Raji (cell line): ENCODE results near the gene ECE1.

Experiments used
- POLR2A ChIP-seq: IDR thresholded peaks from 2 replicates; pipeline ENCODE4 v1.6.1; 2011; ENCODE audit warnings: low read depth, low read length, control low read depth; ENCODE audit not compliant: insufficient read depth

The ECE1 gene

DNA sequence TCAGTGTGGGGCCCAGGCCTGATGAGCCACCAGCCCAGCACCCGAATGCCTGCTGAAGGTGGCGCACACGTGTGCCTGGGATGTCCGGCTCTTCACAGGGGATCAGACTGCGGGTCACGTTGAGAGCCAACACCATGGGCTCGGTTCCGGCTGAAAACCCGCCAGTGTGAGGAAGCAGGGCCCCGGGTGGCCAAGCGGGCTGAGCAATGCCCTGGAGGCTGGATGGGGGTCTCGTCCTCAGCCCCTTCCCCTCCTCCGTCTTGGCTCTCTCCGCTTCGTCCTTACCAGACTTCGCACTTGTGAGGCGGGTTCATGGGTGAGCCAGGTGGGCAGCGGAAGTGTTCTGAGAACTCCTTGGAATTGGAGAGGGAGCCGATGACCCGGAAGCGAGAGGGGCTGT is 70.6 kb downstream of the ECE1 start:
- TF ChIP-seq POLR2A = no peak

- no peak for TF ChIP-seq POLR2A
Measured at GRCh38 chr1:21217812-21218596, 72.3 kb downstream of the ECE1 start.

DNA sequence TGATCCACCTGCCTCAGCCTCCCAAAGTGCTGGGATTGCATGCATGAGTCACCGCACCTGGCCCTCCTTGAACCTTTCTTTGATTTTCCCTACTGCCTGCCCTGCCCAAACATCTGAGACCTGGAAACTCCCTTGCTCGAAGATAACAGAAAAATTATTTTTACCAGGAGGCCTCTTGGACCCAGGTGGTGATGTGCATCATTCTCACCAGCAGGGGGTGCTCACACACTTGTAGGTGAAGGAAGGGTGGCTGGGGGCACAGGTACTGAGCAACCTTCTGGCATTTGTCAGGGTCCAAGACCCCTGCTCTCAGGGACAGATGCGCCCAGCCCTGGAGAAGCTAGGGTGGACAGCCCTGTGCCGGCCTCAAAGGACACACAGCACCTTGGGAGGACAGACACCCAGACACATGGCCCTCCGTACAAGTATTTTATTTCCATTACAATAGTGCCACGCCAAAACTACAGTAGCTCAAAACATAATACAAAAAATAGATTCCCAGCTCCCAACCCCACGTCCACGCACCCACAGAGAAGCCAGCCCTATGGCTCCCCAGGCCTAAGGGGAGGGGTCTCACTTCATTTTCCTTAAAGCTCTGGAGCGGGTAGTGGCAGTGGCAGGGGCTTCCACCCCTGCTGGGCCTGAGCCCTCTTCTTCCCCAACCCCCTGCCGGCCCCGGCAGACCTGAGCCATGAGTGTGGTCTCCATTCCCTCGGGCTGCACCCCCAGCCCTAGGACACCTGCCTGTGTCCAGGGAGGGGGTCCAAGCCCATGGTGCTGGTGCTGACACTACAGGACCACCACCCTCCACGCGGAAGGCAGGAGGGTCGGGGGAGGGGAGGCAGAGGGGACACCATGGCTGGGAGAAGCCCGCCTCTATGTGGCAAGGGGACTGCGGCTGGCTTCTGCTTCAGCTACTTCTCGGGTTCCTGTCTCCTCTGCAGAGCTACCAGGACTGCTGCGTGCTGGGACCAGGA is 73.1 kb downstream of the ECE1 start:
- no peak for TF ChIP-seq POLR2A

- TF ChIP-seq POLR2A = no peak
Measured at GRCh38 chr1:21212126-21212525, 78.1 kb downstream of the ECE1 start.

GRCh38 chr1:21206117-21206516 is 84.1 kb downstream of the ECE1 start:
- no peak for TF ChIP-seq POLR2A

GRCh38 chr1:21205416-21205815 is 84.8 kb downstream of the ECE1 start:
- TF ChIP-seq POLR2A = no peak

DNA sequence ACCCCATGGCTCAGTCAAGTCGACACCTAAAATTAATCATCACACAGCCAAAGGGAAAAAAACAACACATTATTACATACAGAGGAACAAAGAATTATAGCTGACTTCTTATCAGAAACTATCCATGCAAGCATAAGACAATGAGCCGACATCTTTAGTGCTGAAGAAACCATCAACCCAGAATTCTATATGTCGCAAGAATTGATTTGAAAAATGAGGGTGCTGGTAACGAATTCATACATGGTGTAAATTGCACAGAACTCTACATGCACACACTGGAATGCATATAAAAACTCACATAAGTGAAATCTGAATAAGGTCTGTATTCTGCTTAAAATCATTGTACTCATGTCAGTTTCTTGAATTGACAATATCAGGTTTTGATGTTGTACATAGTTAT is 88.6 kb downstream of the ECE1 start:
- TF ChIP-seq POLR2A = no peak

DNA sequence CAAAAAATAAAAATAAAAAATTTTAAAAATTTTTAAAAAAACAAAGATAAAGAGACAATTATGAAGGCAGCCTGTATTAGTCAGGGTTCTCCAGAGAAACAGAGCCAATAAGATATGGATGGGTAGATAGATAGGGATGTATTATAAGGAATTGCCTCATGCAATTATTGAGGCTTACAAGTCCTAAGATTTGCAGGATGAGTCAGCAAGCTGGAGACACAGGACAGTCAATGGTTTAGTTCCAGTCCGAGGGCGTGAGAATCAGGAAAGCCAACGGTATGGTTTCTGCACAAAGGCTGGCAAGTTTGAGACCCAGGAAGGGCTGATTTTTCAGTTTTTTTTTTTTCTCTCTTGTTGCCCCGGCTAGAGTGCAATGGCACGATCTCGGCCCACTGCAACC is 89.5 kb downstream of the ECE1 start:
- TF ChIP-seq POLR2A = no peak

GRCh38 chr1:21198929-21199328 is 91.3 kb downstream of the ECE1 start:
- TF ChIP-seq POLR2A = no peak

DNA sequence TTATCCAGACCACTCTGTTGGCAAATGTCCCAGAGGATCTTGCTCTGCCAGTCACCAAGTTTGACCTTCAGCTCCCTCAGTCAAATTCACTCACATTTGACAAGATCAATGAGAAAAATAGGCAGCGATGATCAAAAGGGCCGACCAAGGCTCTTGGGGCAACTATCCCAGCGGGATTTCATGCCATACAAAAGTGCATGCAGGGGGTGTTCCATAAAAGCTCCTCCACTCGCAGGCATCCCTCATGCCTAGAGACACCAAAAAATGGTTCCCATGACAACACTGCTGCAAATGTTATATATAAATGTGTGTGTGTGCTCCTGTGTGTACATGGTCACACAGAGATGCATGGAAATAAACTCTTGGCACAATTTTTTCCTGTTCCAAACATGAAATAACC is 97.4 kb downstream of the ECE1 start:
- TF ChIP-seq POLR2A = no peak

DNA sequence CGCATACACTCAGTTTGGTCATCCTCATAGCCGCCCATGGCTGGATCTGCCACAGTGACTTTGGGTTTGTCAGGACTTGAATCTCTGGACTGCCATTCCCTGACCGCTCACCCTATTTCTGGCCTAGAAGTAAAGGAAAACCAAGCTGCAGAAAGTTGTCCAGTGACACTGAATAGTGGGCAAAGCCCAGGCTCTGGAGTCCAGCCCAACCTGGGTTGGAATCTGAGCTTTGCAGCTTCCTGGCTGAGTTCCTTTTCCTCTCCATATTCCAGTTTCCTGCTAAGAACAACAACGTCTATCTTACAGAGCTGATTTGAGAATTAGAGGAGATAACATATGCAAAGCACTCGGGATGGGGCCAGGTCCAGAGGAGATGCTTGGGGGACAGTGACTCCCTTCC is 98.0 kb downstream of the ECE1 start:
- no peak for TF ChIP-seq POLR2A

DNA sequence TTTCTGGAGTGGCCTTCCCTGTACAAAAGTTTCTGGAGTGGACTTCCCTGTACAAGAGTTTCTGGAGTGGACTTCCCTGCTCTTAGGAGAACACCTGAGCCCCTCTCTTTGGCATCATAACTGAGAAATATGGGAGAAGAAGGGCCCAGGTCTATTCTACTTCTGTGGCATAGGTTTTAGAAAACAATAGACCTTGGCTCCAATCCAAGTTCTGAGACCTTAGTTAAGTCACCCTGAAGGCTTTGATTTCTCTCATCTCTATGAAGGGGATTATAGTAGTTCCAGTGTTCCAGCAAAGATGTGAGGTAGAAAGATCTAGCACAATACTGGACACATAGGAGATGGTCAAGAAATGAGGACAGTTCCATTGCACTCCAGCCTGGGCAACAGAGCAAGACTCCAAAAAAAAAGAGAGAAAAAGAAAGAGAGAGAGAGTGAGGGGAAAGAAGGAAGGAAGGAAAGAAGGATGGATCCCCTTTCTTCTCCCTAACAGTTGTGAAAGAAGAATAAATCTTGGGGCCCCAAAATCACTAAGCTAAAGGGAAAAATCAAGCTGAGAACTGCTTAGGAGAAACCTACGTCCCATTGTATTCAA is 100.3 kb downstream of the ECE1 start:
- no peak for TF ChIP-seq POLR2A

DNA sequence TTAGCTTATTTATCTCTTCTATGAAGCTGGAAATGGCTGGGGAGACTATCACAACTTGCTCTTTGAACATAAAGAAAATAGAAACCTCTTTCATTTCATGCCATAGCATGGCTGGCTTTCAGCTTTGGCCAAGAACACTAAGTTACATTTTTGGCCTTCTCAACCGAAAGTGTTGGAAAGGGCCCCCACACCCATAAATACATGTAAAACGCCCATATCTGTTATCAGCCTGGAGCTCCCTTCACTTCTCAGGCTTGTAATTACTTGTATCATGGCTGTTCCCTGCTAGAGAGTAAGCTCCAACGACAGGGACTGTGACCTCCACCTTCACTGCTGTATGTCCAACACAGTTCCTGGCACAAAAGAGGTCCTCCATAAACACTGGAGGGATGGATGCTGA is 100.8 kb downstream of the ECE1 start:
- no peak for TF ChIP-seq POLR2A

DNA sequence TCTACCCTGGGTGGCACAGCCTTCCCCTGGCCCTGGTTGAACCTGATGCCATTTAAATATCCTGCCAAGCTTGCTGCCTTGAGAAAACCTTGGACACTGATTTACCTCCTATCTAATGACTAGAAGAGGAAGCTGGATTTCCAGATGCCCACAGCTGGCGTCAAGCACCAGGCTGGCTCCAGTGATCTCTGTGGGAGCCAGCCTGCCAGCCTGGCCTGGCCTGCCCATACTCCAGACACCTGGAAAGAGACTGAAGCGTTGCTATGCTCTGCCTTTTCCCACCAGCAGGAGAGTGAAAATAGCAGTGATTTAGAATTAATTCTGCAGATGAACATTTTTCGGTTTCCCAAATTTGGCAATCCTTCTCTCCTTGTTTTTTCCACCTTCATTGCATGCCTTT is 102.0 kb downstream of the ECE1 start:
- no peak for TF ChIP-seq POLR2A

DNA sequence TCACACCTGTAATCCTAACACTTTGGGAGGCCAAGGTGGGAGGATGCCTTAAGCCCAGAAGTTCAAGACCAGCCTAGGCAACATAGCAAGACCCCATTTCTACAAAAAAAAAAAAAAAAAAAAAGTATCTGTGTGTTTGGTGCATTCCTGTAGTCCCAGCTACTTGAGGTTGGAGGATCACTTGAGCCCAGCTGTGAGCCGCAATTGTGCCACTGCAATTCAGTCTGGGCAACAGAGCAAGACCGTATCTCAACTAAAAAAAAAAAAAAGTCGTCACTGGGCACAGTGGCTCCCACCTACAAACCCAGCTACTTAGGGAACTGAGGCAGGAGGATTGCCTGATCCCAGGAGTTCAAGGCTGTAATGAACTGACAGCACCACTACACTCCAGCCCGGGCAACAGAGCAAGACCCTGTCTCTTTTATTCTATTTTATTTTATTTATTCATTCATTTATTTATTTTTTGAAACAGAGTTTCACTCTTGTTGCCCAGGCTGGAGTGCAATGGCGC is 105.0 kb downstream of the ECE1 start:
- TF ChIP-seq POLR2A = no peak
